Stimulated activated CD4-positive, alpha-beta T cell treated with anti-CD3 and anti-CD28 coated beads, Interleukin-12 subunit alpha, Interleukin-12 subunit beta, amount 100 ng/mL, for 24 hours (primary cell): ENCODE data around the gene SLC47A2.

Experiments used
- DNase-seq, 2 experiments: peaks; one replicate each; pipeline ENCODE4 v3.0.0-alpha.2; 2020; ENCODE audit warnings: low read depth in 2 of 2

Gene SLC47A2

GRCh38 chr17:19664821-19665181 lies 51.6 kb downstream of the SLC47A2 start:
- DNase-seq, result no peak

GRCh38 chr17:19664136-19664820 lies 52.1 kb downstream of the SLC47A2 start:
- DNase-seq, result no peak

GRCh38 chr17:19663097-19663496 lies 53.3 kb downstream of the SLC47A2 start:
- DNase-seq, result no peak

- DNase-seq, result no peak
Measured at GRCh38 chr17:19661121-19661520, 55.3 kb downstream of the SLC47A2 start.

- no peak for DNase-seq
Measured at GRCh38 chr17:19660219-19660870, 56.0 kb downstream of the SLC47A2 start.

GRCh38 chr17:19659366-19660177 lies 56.8 kb downstream of the SLC47A2 start:
- DNase-seq, result no peak

GRCh38 chr17:19656851-19657581 lies 59.4 kb downstream of the SLC47A2 start:
- no peak for DNase-seq

GRCh38 chr17:19656336-19656735 lies 60.0 kb downstream of the SLC47A2 start:
- no peak for DNase-seq

- DNase-seq, result no peak
Measured at GRCh38 chr17:19654896-19655295, 61.5 kb downstream of the SLC47A2 start.

- DNase-seq, result no peak
Measured at GRCh38 chr17:19654342-19654886, 62.0 kb downstream of the SLC47A2 start.

- no peak for DNase-seq
Measured at GRCh38 chr17:19652595-19652994, 63.8 kb downstream of the SLC47A2 start.

- DNase-seq, result no peak
Measured at GRCh38 chr17:19651451-19652238, 64.7 kb downstream of the SLC47A2 start.

GRCh38 chr17:19650826-19651225 lies 65.6 kb downstream of the SLC47A2 start:
- no peak for DNase-seq

- DNase-seq, result no peak
Measured at GRCh38 chr17:19649274-19649541, 67.2 kb downstream of the SLC47A2 start.

GRCh38 chr17:19648475-19649273 lies 67.7 kb downstream of the SLC47A2 start, which contains the start of gene ALDH3A2:
Gene ALDH3A2 (plus strand): TSS chr17:19648751. CDS start chr17:19648972, 221 bp downstream.
- DNase-seq, result peak; percentile 86 to 94

- DNase-seq, result peak; percentile 10 to 15
Measured at GRCh38 chr17:19647697-19648474, 68.5 kb downstream of the SLC47A2 start.

- no peak for DNase-seq
Measured at GRCh38 chr17:19646788-19647696, 69.3 kb downstream of the SLC47A2 start.

GRCh38 chr17:19645734-19646201 lies 70.6 kb downstream of the SLC47A2 start:
- DNase-seq, result peak in 1 of 2 experiments; percentile 41
